HEK293 (cell line): ENCODE measurements around the gene TANGO2.

Experiments used
- CTCF ChIA-PET: fragments of 350-600 bp; formaldehyde crosslinking; extraction: SDS; loops from one replicate; lab custom pipeline; 2021; ENCODE audit warnings: antibody characterized with exemption; lab: Yijun Ruan, JAX
- POLR2A ChIA-PET: fragments of 300-600 bp; formaldehyde crosslinking; extraction: SDS; loops from one replicate; lab custom pipeline; 2020; ENCODE audit warnings: antibody characterized with exemption, inconsistent platforms; lab: Yijun Ruan, JAX
- H3K27ac ChIP-seq: fragments of 200-500 bp; sonication (Bioruptor generic); 2 replicates; pipeline ENCODE4 v1.5.1; 2014; ENCODE audit warnings: low read depth, low read length, control low read depth, inconsistent platforms; ENCODE audit errors: extremely low read depth
- H3K36me3 ChIP-seq, 2 experiments: fragments of 200-500 bp in 1 of 2; sonication (Bioruptor generic) in 1 of 2; 1 replicate in 1 of 2; 2 replicates in 1 of 2; pipeline ENCODE4 v1.5.1; 2014 to 2017; ENCODE audit warnings: inconsistent platforms in 2 of 2, low read length in 2 of 2; ENCODE audit not compliant: control insufficient read depth in 2 of 2, insufficient read depth in 1 of 2
- H3K4me1 ChIP-seq: fragments of 200-500 bp; sonication (Bioruptor generic); 2 replicates; pipeline ENCODE4 v1.5.1; 2014; ENCODE audit warnings: mild to moderate bottlenecking, low read length, inconsistent platforms; ENCODE audit not compliant: control insufficient read depth, insufficient read depth
- H3K4me3 ChIP-seq: 2 replicates; pipeline ENCODE4 v1.5.1; 2011; ENCODE audit warnings: low read depth, mild to moderate bottlenecking, control low read depth, low read length, moderate library complexity
- H3K9me3 ChIP-seq: fragments of 200-500 bp; sonication (Bioruptor generic); 2 replicates; pipeline ENCODE4 v1.5.1; 2014; ENCODE audit warnings: low read depth, low read length, inconsistent platforms; ENCODE audit not compliant: control insufficient read depth, insufficient read depth
- FEZF1 ChIP-seq: fragments of 450-650 bp; formaldehyde crosslinking; IDR thresholded peaks from 2 replicates; pipeline ENCODE4 v1.5.1; 2016; ENCODE audit warnings: missing biosample characterization, missing genetic modification characterization
- YY2 ChIP-seq: fragments of 450-650 bp; formaldehyde crosslinking; IDR thresholded peaks from 2 replicates; pipeline ENCODE4 v1.5.1; 2016; ENCODE audit warnings: missing biosample characterization, missing genetic modification characterization
- ZFP69B ChIP-seq: fragments of 450-650 bp; formaldehyde crosslinking; IDR thresholded peaks from 2 replicates; pipeline ENCODE4 v1.5.1; 2016; ENCODE audit warnings: missing biosample characterization, missing genetic modification characterization
- ZIC2 ChIP-seq: fragments of 450-650 bp; formaldehyde crosslinking; IDR thresholded peaks from 2 replicates; pipeline ENCODE4 v1.5.1; 2016; ENCODE audit warnings: missing biosample characterization, missing genetic modification characterization
- ZNF121 ChIP-seq: fragments of 450-650 bp; formaldehyde crosslinking; IDR thresholded peaks from 2 replicates; pipeline ENCODE4 v1.5.1; 2016; ENCODE audit warnings: missing biosample characterization, missing genetic modification characterization
- ZNF211 ChIP-seq: fragments of 450-650 bp; formaldehyde crosslinking; IDR thresholded peaks from 2 replicates; pipeline ENCODE4 v1.5.1; 2016; ENCODE audit warnings: low read depth, missing biosample characterization, missing genetic modification characterization
- ZNF214 ChIP-seq: fragments of 450-650 bp; formaldehyde crosslinking; IDR thresholded peaks from 2 replicates; pipeline ENCODE4 v1.5.1; 2017; ENCODE audit warnings: missing biosample characterization, mild to moderate bottlenecking, missing genetic modification characterization, borderline replicate concordance
- ZNF274 ChIP-seq, 2 experiments: fragments of 200-500 bp in 1 of 2; fragments of 450-650 bp in 1 of 2; sonication (Bioruptor generic) in 1 of 2; formaldehyde crosslinking in 1 of 2; IDR thresholded peaks; 2 replicates each; pipeline versions ENCODE4 v1.5.1 to v1.6.1; 2014 to 2016; ENCODE audit warnings: borderline replicate concordance in 1 of 2, inconsistent platforms in 1 of 2, low read length in 1 of 2, missing biosample characterization in 1 of 2, missing genetic modification characterization in 1 of 2
- ZNF324 ChIP-seq: fragments of 450-650 bp; formaldehyde crosslinking; IDR thresholded peaks from 2 replicates; pipeline ENCODE4 v1.5.1; 2016; ENCODE audit warnings: missing biosample characterization, missing genetic modification characterization
- ZNF341 ChIP-seq: fragments of 450-650 bp; formaldehyde crosslinking; IDR thresholded peaks from 2 replicates; pipeline ENCODE4; 2016; ENCODE audit warnings: low read depth, missing biosample characterization, missing genetic modification characterization
- ZNF658 ChIP-seq: fragments of 450-650 bp; formaldehyde crosslinking; IDR thresholded peaks from 2 replicates; pipeline ENCODE4; 2016; ENCODE audit warnings: missing biosample characterization, missing genetic modification characterization
- ZNF660 ChIP-seq: fragments of 450-650 bp; IDR thresholded peaks from 2 replicates; pipeline ENCODE4 v1.5.1; 2018; ENCODE audit warnings: missing biosample characterization, mild to moderate bottlenecking, missing genetic modification characterization
- ZNF837 ChIP-seq: fragments of 450-650 bp; formaldehyde crosslinking; IDR thresholded peaks from 2 replicates; pipeline ENCODE4 v1.5.1; 2016; ENCODE audit warnings: missing biosample characterization, missing genetic modification characterization
- ZSCAN30 ChIP-seq: fragments of 450-650 bp; IDR thresholded peaks from 2 replicates; pipeline ENCODE4 v1.5.1; 2018; ENCODE audit warnings: missing biosample characterization, mild to moderate bottlenecking, missing genetic modification characterization, moderate library complexity
- ZXDB ChIP-seq: fragments of 450-650 bp; formaldehyde crosslinking; IDR thresholded peaks from 2 replicates; pipeline ENCODE4 v1.5.1; 2016; ENCODE audit warnings: missing biosample characterization, missing genetic modification characterization
- TF ChIP-seq, protein P1 (sequence below): fragments of 450-650 bp; formaldehyde crosslinking; IDR thresholded peaks from 2 replicates; pipeline ENCODE4 v1.5.1; 2016; ENCODE audit warnings: missing biosample characterization, missing genetic modification characterization, low read depth
- TF ChIP-seq, protein P2 (sequence below): fragments of 450-650 bp; formaldehyde crosslinking; IDR thresholded peaks from 2 replicates; pipeline ENCODE4 v1.5.1; 2016; ENCODE audit warnings: missing biosample characterization, missing genetic modification characterization
- TF ChIP-seq, protein P3 (sequence below): fragments of 450-650 bp; formaldehyde crosslinking; IDR thresholded peaks from 2 replicates; pipeline ENCODE4 v1.5.1; 2016; ENCODE audit warnings: missing biosample characterization, missing genetic modification characterization
- TF ChIP-seq, protein P4 (sequence below): fragments of 450-650 bp; formaldehyde crosslinking; conservative IDR thresholded peaks from 2 replicates; pipeline ENCODE4 v1.5.1; 2016; ENCODE audit warnings: low read depth, missing biosample characterization, missing genetic modification characterization
- TF ChIP-seq, protein P5 (sequence below): fragments of 450-650 bp; formaldehyde crosslinking; IDR thresholded peaks from 2 replicates; pipeline ENCODE4; 2016; ENCODE audit warnings: missing biosample characterization, missing genetic modification characterization

TANGO2 gene

DNA sequence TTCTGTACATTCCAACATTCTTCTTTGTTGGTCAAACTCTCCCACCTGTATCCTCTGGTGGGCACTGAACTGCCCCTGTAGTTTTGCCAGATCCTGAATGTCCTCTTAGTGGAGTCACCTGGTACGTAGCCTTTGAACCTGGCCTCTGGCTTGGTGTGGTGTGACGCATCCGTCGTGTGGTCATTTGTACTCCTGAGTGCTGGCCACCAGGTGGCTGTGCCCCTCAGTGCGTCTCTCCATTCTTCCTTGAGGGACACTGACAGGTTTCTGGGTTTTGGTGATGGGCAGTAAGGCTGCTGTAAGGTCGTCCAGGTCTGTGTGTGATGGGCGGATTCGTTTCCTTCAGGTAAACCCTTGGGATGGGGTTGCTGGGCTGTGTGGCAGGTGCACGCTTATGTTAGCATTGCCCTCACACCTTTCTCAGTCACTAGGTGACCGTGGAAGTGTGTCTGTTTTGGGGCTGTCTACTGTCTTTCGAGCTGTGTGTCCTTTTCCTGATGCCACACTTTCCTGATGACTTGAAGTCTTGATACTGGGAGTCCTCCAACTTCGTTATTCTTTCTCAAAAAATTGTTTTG, 81.4 kb downstream of the TANGO2 start:
- CTCF ChIA-PET: interaction anchor here (0.6 to 1.9 kb wide), 4 partner anchors 9 to 137 kb away, joined by 3 to 6 read pairs (median 5); no protein-coding TSS in a partner anchor
- peaks cover 36 to 98% of the 10 kb centered on the region in 2 experiments for H3K36me3 ChIP-seq

DNA sequence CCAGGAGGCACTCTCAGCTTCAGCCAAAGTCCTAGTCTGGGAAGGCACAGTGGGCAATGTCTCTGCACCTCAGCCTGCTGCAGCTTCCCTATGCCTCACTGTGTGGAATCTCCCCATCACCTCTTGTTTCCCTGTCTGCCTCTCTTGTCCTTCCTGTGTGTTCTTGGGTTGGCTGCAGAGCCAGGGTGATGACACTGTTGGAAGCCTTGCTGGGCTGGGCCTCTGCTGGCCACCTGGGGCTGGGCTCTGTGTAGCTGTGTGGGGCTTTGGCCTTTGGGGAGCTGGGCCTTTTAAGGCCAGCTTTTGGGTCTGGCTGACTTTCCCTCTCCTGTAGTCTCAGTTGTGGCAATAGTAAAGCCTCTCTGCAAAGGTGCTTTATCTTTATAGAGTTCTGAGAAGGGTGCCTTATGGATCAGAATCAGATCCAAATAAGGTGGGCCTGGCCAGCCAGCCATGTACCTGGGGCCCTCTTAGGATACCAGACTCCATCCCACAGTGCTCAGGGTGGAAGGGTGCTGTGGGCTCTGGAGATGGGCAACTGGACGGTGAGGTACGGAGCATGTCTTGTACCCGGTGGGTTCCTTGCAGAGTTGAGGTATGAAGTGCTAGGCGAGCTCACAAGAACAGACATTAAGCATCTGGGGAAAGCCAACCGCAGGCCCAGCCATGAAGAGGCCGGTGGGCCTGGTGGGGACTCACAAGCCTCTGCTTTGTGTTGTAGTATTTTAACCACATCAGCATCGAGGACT, 84.7 kb downstream of the TANGO2 start:
- POLR2A ChIA-PET: interaction anchor here (1.0 to 1.9 kb wide), 2 partner anchors 10 to 12 kb away, joined by 3 to 7 read pairs; partner anchors contain the start of genes RANBP1 and TRMT2A
- CTCF ChIA-PET: no interaction called here

More for the DNA sequence above, 81.4 kb downstream of the TANGO2 start:
- TF ChIP-seq, protein P1, sequence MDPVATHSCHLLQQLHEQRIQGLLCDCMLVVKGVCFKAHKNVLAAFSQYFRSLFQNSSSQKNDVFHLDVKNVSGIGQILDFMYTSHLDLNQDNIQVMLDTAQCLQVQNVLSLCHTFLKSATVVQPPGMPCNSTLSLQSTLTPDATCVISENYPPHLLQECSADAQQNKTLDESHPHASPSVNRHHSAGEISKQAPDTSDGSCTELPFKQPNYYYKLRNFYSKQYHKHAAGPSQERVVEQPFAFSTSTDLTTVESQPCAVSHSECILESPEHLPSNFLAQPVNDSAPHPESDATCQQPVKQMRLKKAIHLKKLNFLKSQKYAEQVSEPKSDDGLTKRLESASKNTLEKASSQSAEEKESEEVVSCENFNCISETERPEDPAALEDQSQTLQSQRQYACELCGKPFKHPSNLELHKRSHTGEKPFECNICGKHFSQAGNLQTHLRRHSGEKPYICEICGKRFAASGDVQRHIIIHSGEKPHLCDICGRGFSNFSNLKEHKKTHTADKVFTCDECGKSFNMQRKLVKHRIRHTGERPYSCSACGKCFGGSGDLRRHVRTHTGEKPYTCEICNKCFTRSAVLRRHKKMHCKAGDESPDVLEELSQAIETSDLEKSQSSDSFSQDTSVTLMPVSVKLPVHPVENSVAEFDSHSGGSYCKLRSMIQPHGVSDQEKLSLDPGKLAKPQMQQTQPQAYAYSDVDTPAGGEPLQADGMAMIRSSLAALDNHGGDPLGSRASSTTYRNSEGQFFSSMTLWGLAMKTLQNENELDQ: no peak
- TF ChIP-seq, protein P2, sequence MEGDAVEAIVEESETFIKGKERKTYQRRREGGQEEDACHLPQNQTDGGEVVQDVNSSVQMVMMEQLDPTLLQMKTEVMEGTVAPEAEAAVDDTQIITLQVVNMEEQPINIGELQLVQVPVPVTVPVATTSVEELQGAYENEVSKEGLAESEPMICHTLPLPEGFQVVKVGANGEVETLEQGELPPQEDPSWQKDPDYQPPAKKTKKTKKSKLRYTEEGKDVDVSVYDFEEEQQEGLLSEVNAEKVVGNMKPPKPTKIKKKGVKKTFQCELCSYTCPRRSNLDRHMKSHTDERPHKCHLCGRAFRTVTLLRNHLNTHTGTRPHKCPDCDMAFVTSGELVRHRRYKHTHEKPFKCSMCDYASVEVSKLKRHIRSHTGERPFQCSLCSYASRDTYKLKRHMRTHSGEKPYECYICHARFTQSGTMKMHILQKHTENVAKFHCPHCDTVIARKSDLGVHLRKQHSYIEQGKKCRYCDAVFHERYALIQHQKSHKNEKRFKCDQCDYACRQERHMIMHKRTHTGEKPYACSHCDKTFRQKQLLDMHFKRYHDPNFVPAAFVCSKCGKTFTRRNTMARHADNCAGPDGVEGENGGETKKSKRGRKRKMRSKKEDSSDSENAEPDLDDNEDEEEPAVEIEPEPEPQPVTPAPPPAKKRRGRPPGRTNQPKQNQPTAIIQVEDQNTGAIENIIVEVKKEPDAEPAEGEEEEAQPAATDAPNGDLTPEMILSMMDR (tag by site-specific recombination): peak; percentile 27; the same call in 1 of the 2 replicates
- TF ChIP-seq ZNF214 (tag by site-specific recombination): no peak
- no peak for TF ChIP-seq ZNF837 (tag by site-specific recombination)
- TF ChIP-seq ZSCAN30 (tag by site-specific recombination): no peak
- no peak for TF ChIP-seq ZNF121 (tag by site-specific recombination)
- no peak for TF ChIP-seq ZNF324 (tag by site-specific recombination)
- TF ChIP-seq FEZF1 (tag by site-specific recombination): no peak
- POLR2A ChIA-PET: interaction anchor here (0.7 kb wide), 2 partner anchors 14 to 23 kb away, joined by 3 read pairs; partner anchors contain the start of gene DGCR8
- Histone ChIP-seq H3K9me3 (no peaks in the 10 kb centered on the region), H3K4me3 (no peak overlapping the region), H3K4me1 (no peaks in the 10 kb centered on the region), H3K27ac (no peak overlapping the region)

DNA sequence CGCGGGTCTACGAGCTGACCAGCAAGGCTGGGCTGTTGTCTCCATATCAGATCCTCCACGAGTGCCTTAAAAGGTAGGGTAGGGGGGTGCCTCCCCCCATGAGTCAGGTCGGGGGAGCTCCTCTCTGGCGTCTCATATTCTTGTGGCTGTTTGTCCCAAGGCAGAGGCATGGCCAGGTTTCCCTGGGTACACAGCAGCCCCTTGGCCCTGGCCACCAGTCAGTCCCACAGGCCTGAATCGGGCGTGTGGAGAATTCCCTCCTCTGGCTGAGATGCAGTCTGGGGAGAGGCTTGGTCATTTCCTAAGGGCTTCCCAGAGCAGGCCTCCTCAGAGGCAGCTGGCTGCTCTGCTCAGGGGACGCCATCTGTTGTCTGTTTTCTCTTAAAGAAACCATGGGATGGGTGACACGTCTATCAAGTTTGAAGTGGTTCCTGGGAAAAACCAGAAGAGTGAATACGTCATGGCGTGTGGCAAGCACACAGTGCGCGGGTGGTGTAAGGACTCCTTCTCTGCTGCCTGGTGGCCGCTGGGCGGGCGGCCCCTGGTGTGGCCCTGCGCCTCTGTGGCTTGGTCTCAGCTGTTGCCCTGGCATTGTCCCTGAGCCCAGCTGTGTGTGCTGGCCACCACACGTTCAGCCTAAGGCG, 85.4 kb downstream of the TANGO2 start:
- peaks cover 20 to 99% of the 10 kb centered on the region in 2 experiments; a peak in 2 of 3 replicates for H3K36me3 ChIP-seq
- H3K27ac ChIP-seq: no peak overlapping the region; the same call in 1 of the 2 replicates
- POLR2A ChIA-PET: interaction anchor here (1.0 to 1.9 kb wide), 2 partner anchors 9 to 11 kb away, joined by 3 to 7 read pairs; partner anchors contain the start of genes RANBP1 and TRMT2A
- H3K4me3 ChIP-seq: no peak overlapping the region
- CTCF ChIA-PET: no interaction called here
- no peaks in the 10 kb centered on the region for H3K9me3 ChIP-seq
- no peaks in the 10 kb centered on the region for H3K4me1 ChIP-seq
- TF ChIP-seq ZFP69B (tag by site-specific recombination) (no peak), ZNF324 (tag by site-specific recombination) (no peak), ZNF341 (tag by site-specific recombination) (no peak), ZNF658 (tag by site-specific recombination) (no peak), ZNF211 (tag by site-specific recombination) (no peak)
- TF ChIP-seq, protein P3, sequence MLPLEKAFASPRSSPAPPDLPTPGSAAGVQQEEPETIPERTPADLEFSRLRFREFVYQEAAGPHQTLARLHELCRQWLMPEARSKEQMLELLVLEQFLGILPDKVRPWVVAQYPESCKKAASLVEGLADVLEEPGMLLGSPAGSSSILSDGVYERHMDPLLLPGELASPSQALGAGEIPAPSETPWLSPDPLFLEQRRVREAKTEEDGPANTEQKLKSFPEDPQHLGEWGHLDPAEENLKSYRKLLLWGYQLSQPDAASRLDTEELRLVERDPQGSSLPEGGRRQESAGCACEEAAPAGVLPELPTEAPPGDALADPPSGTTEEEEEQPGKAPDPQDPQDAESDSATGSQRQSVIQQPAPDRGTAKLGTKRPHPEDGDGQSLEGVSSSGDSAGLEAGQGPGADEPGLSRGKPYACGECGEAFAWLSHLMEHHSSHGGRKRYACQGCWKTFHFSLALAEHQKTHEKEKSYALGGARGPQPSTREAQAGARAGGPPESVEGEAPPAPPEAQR (tag by site-specific recombination): no peak
- TF ChIP-seq, protein P4, sequence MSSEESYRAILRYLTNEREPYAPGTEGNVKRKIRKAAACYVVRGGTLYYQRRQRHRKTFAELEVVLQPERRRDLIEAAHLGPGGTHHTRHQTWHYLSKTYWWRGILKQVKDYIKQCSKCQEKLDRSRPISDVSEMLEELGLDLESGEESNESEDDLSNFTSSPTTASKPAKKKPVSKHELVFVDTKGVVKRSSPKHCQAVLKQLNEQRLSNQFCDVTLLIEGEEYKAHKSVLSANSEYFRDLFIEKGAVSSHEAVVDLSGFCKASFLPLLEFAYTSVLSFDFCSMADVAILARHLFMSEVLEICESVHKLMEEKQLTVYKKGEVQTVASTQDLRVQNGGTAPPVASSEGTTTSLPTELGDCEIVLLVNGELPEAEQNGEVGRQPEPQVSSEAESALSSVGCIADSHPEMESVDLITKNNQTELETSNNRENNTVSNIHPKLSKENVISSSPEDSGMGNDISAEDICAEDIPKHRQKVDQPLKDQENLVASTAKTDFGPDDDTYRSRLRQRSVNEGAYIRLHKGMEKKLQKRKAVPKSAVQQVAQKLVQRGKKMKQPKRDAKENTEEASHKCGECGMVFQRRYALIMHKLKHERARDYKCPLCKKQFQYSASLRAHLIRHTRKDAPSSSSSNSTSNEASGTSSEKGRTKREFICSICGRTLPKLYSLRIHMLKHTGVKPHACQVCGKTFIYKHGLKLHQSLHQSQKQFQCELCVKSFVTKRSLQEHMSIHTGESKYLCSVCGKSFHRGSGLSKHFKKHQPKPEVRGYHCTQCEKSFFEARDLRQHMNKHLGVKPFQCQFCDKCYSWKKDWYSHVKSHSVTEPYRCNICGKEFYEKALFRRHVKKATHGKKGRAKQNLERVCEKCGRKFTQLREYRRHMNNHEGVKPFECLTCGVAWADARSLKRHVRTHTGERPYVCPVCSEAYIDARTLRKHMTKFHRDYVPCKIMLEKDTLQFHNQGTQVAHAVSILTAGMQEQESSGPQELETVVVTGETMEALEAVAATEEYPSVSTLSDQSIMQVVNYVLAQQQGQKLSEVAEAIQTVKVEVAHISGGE: no peak
- TF ChIP-seq, protein P5, sequence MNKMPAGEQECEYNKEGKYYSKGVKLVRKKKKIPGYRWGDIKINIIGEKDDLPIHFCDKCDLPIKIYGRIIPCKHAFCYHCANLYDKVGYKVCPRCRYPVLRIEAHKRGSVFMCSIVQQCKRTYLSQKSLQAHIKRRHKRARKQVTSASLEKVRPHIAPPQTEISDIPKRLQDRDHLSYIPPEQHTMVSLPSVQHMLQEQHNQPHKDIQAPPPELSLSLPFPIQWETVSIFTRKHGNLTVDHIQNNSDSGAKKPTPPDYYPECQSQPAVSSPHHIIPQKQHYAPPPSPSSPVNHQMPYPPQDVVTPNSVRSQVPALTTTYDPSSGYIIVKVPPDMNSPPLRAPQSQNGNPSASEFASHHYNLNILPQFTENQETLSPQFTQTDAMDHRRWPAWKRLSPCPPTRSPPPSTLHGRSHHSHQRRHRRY (tag by site-specific recombination): no peak

More for the DNA sequence above, 84.7 kb downstream of the TANGO2 start:
- H3K4me3 ChIP-seq: no peak overlapping the region
- no peaks in the 10 kb centered on the region for H3K9me3 ChIP-seq
- peaks cover 23 to 99% of the 10 kb centered on the region in 2 experiments; a peak in 2 of 3 replicates for H3K36me3 ChIP-seq
- no peak overlapping the region for H3K27ac ChIP-seq
- TF ChIP-seq ZIC2: peak; percentile 45
- TF ChIP-seq ZNF274 (IDR thresholded peaks at IDR 0.05; ENCODE audit: low read length): no peak
- TF ChIP-seq ZNF274 (tag by site-specific recombination; IDR thresholded peaks at IDR 0.05; ENCODE audit: borderline replicate concordance): no peak
- no peak for TF ChIP-seq ZNF660 (tag by site-specific recombination)
- TF ChIP-seq YY2 (tag by site-specific recombination): no peak
- no peak for TF ChIP-seq ZXDB (tag by site-specific recombination)
- H3K4me1 ChIP-seq: no peaks in the 10 kb centered on the region
